HCT116 (cell line): ENCODE measurements around the gene MAP3K3. TPM values are rescaled to one million over a fixed set of nuclear protein-coding genes. Genes with fewer than 3 reads are reported as not detected.

Experiments used
- ATAC-seq: fragments of 200-7000 bp; cut with Tn5 transposase; 2 replicates; pipeline ENCODE4 v1.9.1; 2020; ENCODE audit warnings: mild to moderate bottlenecking, moderate library complexity
- BruUV-seq: library from RNA; stranded (reverse); fragments of 400-500 nt; replicated peaks from 2 replicates; lab custom pipeline; 2021; lab: Mats Ljungman, UMichigan
- CTCF ChIA-PET: fragments of 300-600 bp; sonication (Branson Sonifier 250); formaldehyde crosslinking; loops from one replicate; lab custom pipeline; 2021; ENCODE audit warnings: antibody characterized with exemption; lab: Charles Lee
- POLR2A ChIA-PET: fragments of 300-600, 350-600 bp; sonication (Branson Sonifier 250); formaldehyde crosslinking; loops from one replicate; lab custom pipeline; 2021; ENCODE audit warnings: antibody characterized with exemption; lab: Charles Lee
- RAD21 ChIA-PET, 2 experiments: fragments of 300-600 bp; sonication (Branson Sonifier 250); formaldehyde crosslinking; loops; one replicate each; lab custom pipeline; 2023; ENCODE audit warnings: low total read pairs in 2 of 2; ENCODE audit not compliant: uncharacterized antibody in 2 of 2, unreplicated experiment in 2 of 2, low non-redundant PET in 1 of 2; lab: Charles Lee
- DNase-seq: peaks from one replicate; pipeline ENCODE4 v3.0.0-alpha.2; 2010; ENCODE audit warnings: low read depth, low spot score
- H2AFZ ChIP-seq: fragments of 200-600 bp; shearing (Covaris generic), sonication (generic); 2 replicates; pipeline ENCODE4 v1.6.1; 2017; ENCODE audit warnings: low read depth, mixed run types, mixed read lengths, antibody characterized with exemption, low read length; ENCODE audit not compliant: poor library complexity, severe bottlenecking
- H3K27ac ChIP-seq: 2 replicates; pipeline ENCODE4 v1.5.1; 2012; ENCODE audit warnings: low read depth, low read length
- H3K27me3 ChIP-seq: fragments of 200-600 bp; sonication (generic); 2 replicates; pipeline ENCODE4 v1.6.1; 2016; ENCODE audit warnings: mixed run types, low read length, mixed read lengths; ENCODE audit not compliant: insufficient read depth
- H3K36me3 ChIP-seq, 2 experiments: fragments of 200-500 bp in 1 of 2; fragments of 200-600 bp in 1 of 2; sonication (Bioruptor generic) in 1 of 2; sonication (generic) in 1 of 2; 2 replicates each; pipeline versions ENCODE4 v1.5.1 to v1.6.1; 2014 to 2016; ENCODE audit warnings: low read length in 2 of 2, inconsistent platforms in 1 of 2, mixed read lengths in 1 of 2, mixed run types in 1 of 2; ENCODE audit not compliant: insufficient read depth in 2 of 2, control insufficient read depth in 1 of 2
- H3K4me1 ChIP-seq, 2 experiments: fragments of 200-600 bp in 1 of 2; sonication (generic) in 1 of 2; 2 replicates each; pipeline versions ENCODE4 v1.5.1 to v1.6.1; 2012 to 2017; ENCODE audit warnings: low read length in 2 of 2, inconsistent platforms in 1 of 2, mild to moderate bottlenecking in 1 of 2, mixed read lengths in 1 of 2, mixed run types in 1 of 2, moderate library complexity in 1 of 2; ENCODE audit not compliant: insufficient read depth in 2 of 2, control insufficient read depth in 1 of 2
- H3K4me2 ChIP-seq: fragments of 200-600 bp; sonication (generic); 2 replicates; pipeline ENCODE4 v1.6.1; 2017; ENCODE audit warnings: mixed run types, low read length, mixed read lengths
- H3K4me3 ChIP-seq, 2 experiments: fragments of 200-600 bp in 1 of 2; sonication (generic) in 1 of 2; replicated peaks in 1 of 2; 2 replicates each; pipeline ENCODE4 v1.5.1; 2011 to 2016; ENCODE audit warnings: low read length in 2 of 2, control low read depth in 1 of 2, low read depth in 1 of 2, mild to moderate bottlenecking in 1 of 2, mixed read lengths in 1 of 2, mixed run types in 1 of 2
- H3K79me2 ChIP-seq: fragments of 200-600 bp; sonication (generic); 2 replicates; pipeline ENCODE4 v1.6.1; 2017; ENCODE audit warnings: mild to moderate bottlenecking, mixed run types, low read length, moderate library complexity, mixed read lengths; ENCODE audit not compliant: insufficient read depth
- H3K9ac ChIP-seq: fragments of 200-600 bp; sonication (generic); 2 replicates; pipeline ENCODE4 v1.6.1; 2016; ENCODE audit warnings: low read length, mixed read lengths
- H3K9me2 ChIP-seq: fragments of 200-600 bp; sonication (generic), shearing (Covaris generic); 2 replicates; pipeline ENCODE4 v1.6.1; 2017; ENCODE audit warnings: mixed run types, mild to moderate bottlenecking, moderate library complexity; ENCODE audit not compliant: insufficient read depth
- H3K9me3 ChIP-seq, 2 experiments: fragments of 200-500 bp in 1 of 2; fragments of 200-600 bp in 1 of 2; sonication (Bioruptor generic) in 1 of 2; sonication (generic) in 1 of 2; 2 replicates each; pipeline ENCODE4 v1.6.1; 2014 to 2017; ENCODE audit warnings: low read length in 2 of 2, mixed read lengths in 2 of 2, inconsistent platforms in 1 of 2, low read depth in 1 of 2, mild to moderate bottlenecking in 1 of 2, mixed run types in 1 of 2, moderate library complexity in 1 of 2; ENCODE audit not compliant: control insufficient read depth in 1 of 2, insufficient read depth in 1 of 2
- H4K20me1 ChIP-seq: fragments of 200-600 bp; sonication (generic), shearing (Covaris generic); 2 replicates; pipeline ENCODE4 v1.6.1; 2017; ENCODE audit warnings: mixed run types, mild to moderate bottlenecking, moderate library complexity; ENCODE audit not compliant: insufficient read depth
- CEBPB ChIP-seq: IDR thresholded peaks from 2 replicates; pipeline ENCODE4 v1.6.1; 2012; ENCODE audit warnings: low read depth
- ELF1 ChIP-seq: IDR thresholded peaks from 2 replicates; pipeline ENCODE4 v1.6.1; 2012; ENCODE audit warnings: low read depth, borderline replicate concordance
- EZH2phosphoT487 ChIP-seq: fragments of 200-600 bp; IDR thresholded peaks from 2 replicates; pipeline ENCODE4 v1.6.1; 2018; ENCODE audit warnings: antibody characterized with exemption, borderline replicate concordance
- POLR2AphosphoS5 ChIP-seq: IDR thresholded peaks from 2 replicates; pipeline ENCODE4 v1.6.1; 2011; ENCODE audit warnings: mild to moderate bottlenecking, low read depth, low read length, moderate library complexity
- RAD21 ChIP-seq: IDR thresholded peaks from 2 replicates; pipeline ENCODE4 v1.6.1; 2012; ENCODE audit warnings: low read depth, mild to moderate bottlenecking
- REST ChIP-seq: IDR thresholded peaks from 2 replicates; pipeline ENCODE4 v1.6.1; 2012; ENCODE audit warnings: low read depth
- SIN3A ChIP-seq: IDR thresholded peaks from 2 replicates; pipeline ENCODE4 v1.6.1; 2012; ENCODE audit warnings: low read depth
- YY1 ChIP-seq: IDR thresholded peaks from 2 replicates; pipeline ENCODE4 v1.6.1; 2011; ENCODE audit warnings: low read length, low read depth, moderate library complexity, mild to moderate bottlenecking; ENCODE audit not compliant: insufficient replicate concordance; ENCODE audit errors: extremely low read depth
- ZFX ChIP-seq: fragments of 450-650 bp; IDR thresholded peaks from 2 replicates; pipeline ENCODE4 v1.6.1; 2017
- intact Hi-C: fragments of 100-400 bp; cut with micrococcal nuclease; formaldehyde crosslinking; loops from 2 replicates; pipeline ENCODE4 v1.10.0; 2022
- total RNA-seq: library from RNA; stranded (reverse); gene quantifications from one replicate; pipeline ENCODE4 v1.2.1, GENCODE V29; 2021; ENCODE audit not compliant: unreplicated experiment
- TF ChIP-seq, protein P1 (sequence below), 3 experiments: fragments of 200-600 bp in 1 of 3; sonication (generic) in 1 of 3; IDR thresholded peaks in 2 of 3; conservative IDR thresholded peaks in 1 of 3; 2 replicates each; pipeline ENCODE4 v1.5.1; 2012 to 2017; ENCODE audit warnings: low read depth in 2 of 3, low read length in 2 of 3, antibody characterized with exemption in 1 of 3, borderline replicate concordance in 1 of 3, control low read depth in 1 of 3, mild to moderate bottlenecking in 1 of 3, mixed read lengths in 1 of 3, mixed run types in 1 of 3, moderate library complexity in 1 of 3; ENCODE audit not compliant: insufficient read depth in 1 of 3
- TF ChIP-seq, protein P2 (sequence below): IDR thresholded peaks from 2 replicates; pipeline ENCODE4 v1.6.1; 2011; ENCODE audit warnings: mild to moderate bottlenecking, low read length, moderate library complexity; ENCODE audit not compliant: insufficient replicate concordance; ENCODE audit errors: extremely low read depth

Gene MAP3K3
- total RNA-seq, 1 experiment from 2014 or later = 18.5 TPM

- no peak overlapping the region for H3K4me3 ChIP-seq
- H3K9ac ChIP-seq = no peak overlapping the region
- no peak overlapping the region for H2AFZ ChIP-seq
- no peaks in the 10 kb centered on the region for H3K79me2 ChIP-seq
- DNase-seq = no peak
- ChIA-PET POLR2A (no interaction called here), CTCF (interaction anchor here (1.3 to 2.8 kb wide), 2 partner anchors 14 to 256 kb away, joined by 3 to 16 read pairs; no protein-coding TSS in a partner anchor), RAD21 (no interaction called here)
- intact Hi-C loops = no loop called here
- BruUV-seq = no TSS peak
- TF ChIP-seq CEBPB = no peak
- H3K4me1 ChIP-seq = peaks cover 10 to 11% of the 10 kb centered on the region in 2 experiments
- no peak for ATAC-seq
- H3K4me2 ChIP-seq = no peak overlapping the region
- H3K27me3 ChIP-seq = no peaks in the 10 kb centered on the region
- H3K36me3 ChIP-seq = no peaks in the 10 kb centered on the region
- no peaks in the 10 kb centered on the region for H4K20me1 ChIP-seq
- no peaks in the 10 kb centered on the region for H3K9me3 ChIP-seq
- H3K27ac ChIP-seq = no peak overlapping the region
- H3K9me2 ChIP-seq = no peaks in the 10 kb centered on the region
Measured at GRCh38 chr17:63680700-63681099, 58.5 kb downstream of the MAP3K3 start.

- Histone ChIP-seq H3K9me2 (no peaks in the 10 kb centered on the region), H3K9me3 (no peaks in the 10 kb centered on the region), H3K36me3 (no peaks in the 10 kb centered on the region), H3K27me3 (no peaks in the 10 kb centered on the region), H3K4me1 (peaks cover 3% of the 10 kb centered on the region in 2 experiments; a peak in 3 of 4 replicates), H3K27ac (no peak overlapping the region), H3K79me2 (no peaks in the 10 kb centered on the region), H3K4me3 (no peak overlapping the region), H3K9ac (no peak overlapping the region), H4K20me1 (no peaks in the 10 kb centered on the region), H2AFZ (no peak overlapping the region), H3K4me2 (no peak overlapping the region)
- no TSS peak for BruUV-seq
- ATAC-seq (no peak), DNase-seq (no peak)
- intact Hi-C loops = no loop called here
- CTCF ChIA-PET = interaction anchor here (1.3 to 1.5 kb wide), 2 partner anchors 13 to 17 kb away, joined by 3 read pairs; no protein-coding TSS in a partner anchor
- POLR2A ChIA-PET = no interaction called here
- RAD21 ChIA-PET = no interaction called here
- TF ChIP-seq, protein P1, sequence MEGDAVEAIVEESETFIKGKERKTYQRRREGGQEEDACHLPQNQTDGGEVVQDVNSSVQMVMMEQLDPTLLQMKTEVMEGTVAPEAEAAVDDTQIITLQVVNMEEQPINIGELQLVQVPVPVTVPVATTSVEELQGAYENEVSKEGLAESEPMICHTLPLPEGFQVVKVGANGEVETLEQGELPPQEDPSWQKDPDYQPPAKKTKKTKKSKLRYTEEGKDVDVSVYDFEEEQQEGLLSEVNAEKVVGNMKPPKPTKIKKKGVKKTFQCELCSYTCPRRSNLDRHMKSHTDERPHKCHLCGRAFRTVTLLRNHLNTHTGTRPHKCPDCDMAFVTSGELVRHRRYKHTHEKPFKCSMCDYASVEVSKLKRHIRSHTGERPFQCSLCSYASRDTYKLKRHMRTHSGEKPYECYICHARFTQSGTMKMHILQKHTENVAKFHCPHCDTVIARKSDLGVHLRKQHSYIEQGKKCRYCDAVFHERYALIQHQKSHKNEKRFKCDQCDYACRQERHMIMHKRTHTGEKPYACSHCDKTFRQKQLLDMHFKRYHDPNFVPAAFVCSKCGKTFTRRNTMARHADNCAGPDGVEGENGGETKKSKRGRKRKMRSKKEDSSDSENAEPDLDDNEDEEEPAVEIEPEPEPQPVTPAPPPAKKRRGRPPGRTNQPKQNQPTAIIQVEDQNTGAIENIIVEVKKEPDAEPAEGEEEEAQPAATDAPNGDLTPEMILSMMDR (IDR thresholded peaks at IDR 0.05 in 2 of 3, conservative IDR thresholded peaks at IDR 0.05 in 1 of 3; ENCODE audit: borderline replicate concordance in 1 of 3, insufficient read depth in 1 of 3, low read depth in 2 of 3, low read length in 2 of 3) = no peak
- no peak for TF ChIP-seq EZH2phosphoT487
- TF ChIP-seq POLR2AphosphoS5 = no peak
- TF ChIP-seq YY1 = no peak
- TF ChIP-seq REST = no peak
- TF ChIP-seq SIN3A = no peak
- no peak for TF ChIP-seq RAD21
- TF ChIP-seq ELF1 = no peak
- no peak for TF ChIP-seq ZFX
- TF ChIP-seq, protein P2, sequence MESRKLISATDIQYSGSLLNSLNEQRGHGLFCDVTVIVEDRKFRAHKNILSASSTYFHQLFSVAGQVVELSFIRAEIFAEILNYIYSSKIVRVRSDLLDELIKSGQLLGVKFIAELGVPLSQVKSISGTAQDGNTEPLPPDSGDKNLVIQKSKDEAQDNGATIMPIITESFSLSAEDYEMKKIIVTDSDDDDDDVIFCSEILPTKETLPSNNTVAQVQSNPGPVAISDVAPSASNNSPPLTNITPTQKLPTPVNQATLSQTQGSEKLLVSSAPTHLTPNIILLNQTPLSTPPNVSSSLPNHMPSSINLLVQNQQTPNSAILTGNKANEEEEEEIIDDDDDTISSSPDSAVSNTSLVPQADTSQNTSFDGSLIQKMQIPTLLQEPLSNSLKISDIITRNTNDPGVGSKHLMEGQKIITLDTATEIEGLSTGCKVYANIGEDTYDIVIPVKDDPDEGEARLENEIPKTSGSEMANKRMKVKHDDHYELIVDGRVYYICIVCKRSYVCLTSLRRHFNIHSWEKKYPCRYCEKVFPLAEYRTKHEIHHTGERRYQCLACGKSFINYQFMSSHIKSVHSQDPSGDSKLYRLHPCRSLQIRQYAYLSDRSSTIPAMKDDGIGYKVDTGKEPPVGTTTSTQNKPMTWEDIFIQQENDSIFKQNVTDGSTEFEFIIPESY = no peak
Measured at GRCh38 chr17:63681530-63681929, 59.3 kb downstream of the MAP3K3 start.
